ENCODE measurements around the gene FMO3.

The FMO3 gene

GRCh38 chr1:171117085-171117484 is 26.4 kb downstream of the FMO3 start:
- DNase-seq = no peak

GRCh38 chr1:171119648-171120047 is 28.9 kb downstream of the FMO3 start:
- no peak for DNase-seq

GRCh38 chr1:171122299-171122698 is 31.6 kb downstream of the FMO3 start:
- DNase-seq = no peak

- no peak for DNase-seq
Measured at GRCh38 chr1:171122893-171123292, 32.2 kb downstream of the FMO3 start.

- no peak for DNase-seq
Measured at GRCh38 chr1:171126504-171126903, 35.8 kb downstream of the FMO3 start.

- no peak for DNase-seq
Measured at GRCh38 chr1:171127099-171127498, 36.4 kb downstream of the FMO3 start.

GRCh38 chr1:171127501-171127900 is 36.8 kb downstream of the FMO3 start:
- no peak for DNase-seq

GRCh38 chr1:171128463-171128862 is 37.8 kb downstream of the FMO3 start:
- no peak for DNase-seq

GRCh38 chr1:171134204-171134923 is 43.7 kb downstream of the FMO3 start:
- DNase-seq = no peak

- no peak for DNase-seq
Measured at GRCh38 chr1:171137580-171137979, 46.9 kb downstream of the FMO3 start.

- no peak for DNase-seq
Measured at GRCh38 chr1:171138980-171139379, 48.3 kb downstream of the FMO3 start.

- DNase-seq = no peak
Measured at GRCh38 chr1:171139890-171140289, 49.2 kb downstream of the FMO3 start.

- no peak for DNase-seq
Measured at GRCh38 chr1:171140401-171140800, 49.7 kb downstream of the FMO3 start.

GRCh38 chr1:171140956-171141687 is 50.4 kb downstream of the FMO3 start:
- no peak for DNase-seq

GRCh38 chr1:171141688-171142415 is 51.1 kb downstream of the FMO3 start:
- DNase-seq = no peak

GRCh38 chr1:171142416-171143385 is 52.0 kb downstream of the FMO3 start:
- DNase-seq = no peak

- no peak for DNase-seq
Measured at GRCh38 chr1:171150156-171150555, 59.5 kb downstream of the FMO3 start.

GRCh38 chr1:171152549-171152948 is 61.8 kb downstream of the FMO3 start:
- DNase-seq = no peak

- no peak for DNase-seq
Measured at GRCh38 chr1:171155484-171155883, 64.8 kb downstream of the FMO3 start.

- no peak for DNase-seq
Measured at GRCh38 chr1:171158096-171158495, 67.4 kb downstream of the FMO3 start.

- no peak for DNase-seq
Measured at GRCh38 chr1:171158551-171158950, 67.8 kb downstream of the FMO3 start.

- no peak for DNase-seq
Measured at GRCh38 chr1:171159148-171159547, 68.4 kb downstream of the FMO3 start.

- no peak for DNase-seq
Measured at GRCh38 chr1:171160211-171160610, 69.5 kb downstream of the FMO3 start.
